Mesenteric fat pad (tissue), 1 donor: ENCODE results near the gene ABCA13. TPM values are rescaled to one million over a fixed set of nuclear protein-coding genes. Genes with fewer than 3 reads are reported as not detected.

Experiments used
- DNase-seq: peaks from one replicate; pipeline ENCODE4 v3.0.0-alpha.2; 2020; ENCODE audit warnings: low spot score
- total RNA-seq: library from RNA; stranded (reverse); fragmentation: NEBNext Ultra II Directional; extraction: Animal tissue kit (Norgen Biotek cat#: 25700); gene quantifications from one replicate; pipeline ENCODE4 v1.2.1, GENCODE V29; 2021
- donor health status: DM: yes; HTN: yes; CAD: no.

ABCA13 gene
- total RNA-seq, 1 donor from 2014 or later = 0.67 TPM

DNA sequence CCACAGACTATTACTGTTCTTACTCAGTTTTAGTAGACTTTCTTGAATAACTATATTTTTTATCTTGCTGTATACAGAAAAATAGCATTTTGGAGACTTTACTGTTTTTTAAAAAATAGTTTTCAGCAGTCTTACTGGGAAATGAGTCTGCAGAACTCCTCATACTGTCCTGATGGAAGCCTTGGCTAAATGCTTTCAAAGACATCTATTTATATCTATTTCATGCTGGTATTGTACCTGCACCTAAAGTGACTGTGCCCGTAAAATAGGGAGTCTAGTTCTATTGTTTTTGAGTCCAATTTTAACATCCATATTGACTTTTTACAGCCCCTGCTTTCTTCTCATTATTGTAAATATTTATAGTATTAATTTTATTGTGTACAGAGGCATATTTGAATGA is 464.5 kb downstream of the ABCA13 start:
- no peak for DNase-seq

DNA sequence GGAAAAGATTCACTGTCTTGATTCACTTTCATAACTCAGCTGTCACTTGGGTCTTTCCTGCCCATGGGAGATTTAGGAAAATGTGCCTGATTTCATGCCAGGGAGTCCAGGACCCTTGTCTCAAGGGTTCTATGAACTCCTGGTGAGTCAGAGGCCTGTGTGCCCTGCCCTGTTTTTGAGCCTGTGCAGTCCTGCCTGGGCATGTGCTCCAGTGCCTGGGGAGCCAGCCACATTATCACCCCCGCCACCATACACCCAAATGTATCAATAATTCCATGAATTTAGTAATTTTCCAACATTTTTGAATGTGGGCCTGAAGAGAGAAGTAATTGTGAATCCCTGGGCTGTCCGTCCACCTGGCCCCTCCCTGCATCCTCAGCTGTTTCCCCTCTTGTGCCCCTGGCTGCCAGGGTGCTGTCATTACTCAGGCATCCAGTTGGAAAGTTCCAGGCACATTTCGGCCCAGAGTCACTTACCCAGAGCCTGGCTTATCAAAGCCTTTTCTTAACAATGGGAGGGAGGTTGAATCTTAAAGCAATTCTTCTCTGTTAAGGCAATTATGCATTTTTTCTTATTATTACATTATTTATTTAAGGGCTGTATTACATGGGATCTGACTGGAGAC is 465.2 kb downstream of the ABCA13 start:
- DNase-seq = no peak

DNA sequence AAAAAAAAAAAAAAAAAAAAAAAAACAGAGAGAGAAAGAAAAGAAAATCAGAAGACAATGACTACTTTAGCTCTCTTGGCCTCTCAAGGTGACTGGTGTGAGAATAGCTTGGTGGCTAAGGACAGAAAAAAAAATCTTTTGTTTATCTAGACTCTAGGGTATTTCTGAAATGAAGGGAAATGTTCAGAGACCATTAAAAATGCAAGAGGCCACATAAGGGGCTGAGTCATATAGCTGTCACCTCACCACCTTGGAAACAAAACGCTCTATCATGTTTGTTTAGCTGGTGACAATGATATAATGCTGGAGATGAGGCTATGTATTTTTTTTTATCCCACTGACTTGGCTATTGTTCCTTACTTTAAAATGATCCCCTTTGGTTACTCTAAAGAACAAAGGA is 466.1 kb downstream of the ABCA13 start:
- no peak for DNase-seq

DNA sequence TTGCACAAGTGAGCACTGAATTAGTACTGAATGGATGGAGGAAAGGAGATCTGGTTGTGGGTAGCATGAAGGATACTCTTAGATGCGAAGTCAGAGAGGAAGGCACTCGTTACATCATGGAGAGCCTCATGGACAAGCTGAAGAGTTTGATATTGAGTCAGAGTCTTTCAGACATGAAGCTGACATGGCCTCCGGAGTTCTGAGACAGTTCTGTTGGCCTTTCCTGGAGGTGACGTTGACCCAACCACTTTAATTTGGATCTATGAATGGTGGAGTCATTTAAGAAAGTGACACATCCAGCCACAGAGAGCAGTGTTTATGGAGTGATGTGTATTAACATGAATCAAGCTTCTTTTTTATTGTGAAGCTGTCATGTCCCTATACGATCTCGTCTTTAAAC is 466.8 kb downstream of the ABCA13 start:
- no peak for DNase-seq

DNA sequence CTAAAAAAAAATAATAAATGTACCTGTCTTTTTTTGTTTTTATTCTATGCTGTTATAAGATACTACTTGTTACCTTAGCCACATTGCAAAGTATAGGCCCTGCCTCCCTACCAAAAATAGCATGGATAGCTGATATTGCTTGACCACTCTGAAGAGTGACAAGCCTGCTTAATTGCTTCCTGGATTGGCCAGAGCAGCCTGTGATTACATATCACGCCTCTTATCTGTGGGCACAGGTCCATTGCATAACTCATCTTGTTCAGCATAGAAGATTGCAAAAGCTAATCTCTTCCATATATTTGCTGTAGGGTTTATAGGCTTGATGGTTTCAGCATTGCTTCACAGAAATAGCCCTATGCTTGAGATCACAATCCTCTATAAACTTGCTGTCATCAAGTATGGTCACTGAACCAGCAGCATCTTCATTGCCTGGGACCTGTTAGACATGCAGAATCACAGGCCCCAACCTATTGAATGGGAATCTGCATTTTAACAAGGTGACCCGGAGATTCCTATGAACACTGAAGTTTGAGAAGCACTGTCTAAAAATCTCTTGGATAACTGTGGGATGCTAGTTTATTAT is 472.3 kb downstream of the ABCA13 start:
- DNase-seq = no peak

DNA sequence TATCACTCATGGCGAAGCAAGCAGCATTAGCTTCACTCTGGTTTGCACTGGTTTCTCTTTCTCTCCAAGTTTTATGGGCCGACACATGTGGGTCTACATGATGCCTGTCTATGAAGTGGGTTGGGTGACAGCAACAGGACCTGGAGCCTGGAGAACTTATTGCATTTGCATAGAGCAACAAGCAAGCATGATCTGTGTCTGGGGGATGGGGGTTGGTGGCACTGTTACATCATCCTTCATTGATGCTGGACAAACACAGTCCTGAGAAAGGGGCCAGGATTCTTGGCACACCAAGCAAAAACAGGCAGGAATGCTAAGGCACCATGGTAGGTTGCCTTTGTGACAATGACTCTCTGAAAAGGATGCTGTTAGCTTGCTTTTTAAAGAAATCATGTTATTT is 486.9 kb downstream of the ABCA13 start:
- DNase-seq = no peak

DNA sequence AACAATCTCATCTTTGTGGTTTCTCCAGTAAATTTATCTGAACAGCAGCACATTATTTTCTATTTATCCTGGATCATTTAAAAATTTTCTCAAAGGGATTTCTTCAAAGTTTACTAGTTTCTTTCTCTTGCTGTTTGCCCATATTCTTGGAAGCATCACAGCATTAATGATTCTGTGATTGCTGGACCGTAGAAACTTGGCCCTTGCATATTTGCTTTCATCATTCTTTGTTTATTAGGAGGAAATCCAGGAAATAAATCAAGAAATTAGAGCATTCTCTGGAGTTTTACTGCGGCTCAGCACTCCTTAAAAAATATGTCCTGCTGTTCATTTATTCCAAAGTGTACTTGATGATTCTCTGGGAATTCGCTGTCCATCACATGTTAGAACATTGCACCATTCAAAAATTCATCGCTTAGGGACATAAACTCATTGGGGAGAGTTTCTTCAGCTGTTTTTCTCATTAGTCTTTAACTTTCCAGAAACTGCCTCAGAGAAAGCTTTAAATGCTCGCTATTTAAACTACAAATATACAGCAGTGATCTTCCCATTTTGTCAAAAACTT is 489.1 kb downstream of the ABCA13 start:
- no peak for DNase-seq

DNA sequence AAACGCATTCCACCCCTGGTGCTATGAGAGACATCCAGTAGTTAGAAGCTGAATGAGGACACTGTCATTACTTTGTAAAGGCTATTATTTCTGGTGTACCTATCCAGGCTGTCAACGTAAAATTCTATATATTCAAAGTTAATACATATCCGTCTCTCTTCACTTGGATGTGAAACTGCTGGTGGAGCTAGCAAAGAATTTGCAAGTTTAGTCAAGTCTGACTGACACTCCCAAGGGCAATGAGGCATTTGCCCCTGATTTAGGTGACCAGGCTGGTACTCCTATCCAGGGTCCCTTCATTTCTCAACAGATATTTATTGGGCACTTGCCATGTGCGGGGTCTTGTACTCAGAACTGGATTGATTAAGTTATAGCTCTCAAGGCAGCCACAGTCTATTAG is 493.0 kb downstream of the ABCA13 start:
- DNase-seq = no peak

DNA sequence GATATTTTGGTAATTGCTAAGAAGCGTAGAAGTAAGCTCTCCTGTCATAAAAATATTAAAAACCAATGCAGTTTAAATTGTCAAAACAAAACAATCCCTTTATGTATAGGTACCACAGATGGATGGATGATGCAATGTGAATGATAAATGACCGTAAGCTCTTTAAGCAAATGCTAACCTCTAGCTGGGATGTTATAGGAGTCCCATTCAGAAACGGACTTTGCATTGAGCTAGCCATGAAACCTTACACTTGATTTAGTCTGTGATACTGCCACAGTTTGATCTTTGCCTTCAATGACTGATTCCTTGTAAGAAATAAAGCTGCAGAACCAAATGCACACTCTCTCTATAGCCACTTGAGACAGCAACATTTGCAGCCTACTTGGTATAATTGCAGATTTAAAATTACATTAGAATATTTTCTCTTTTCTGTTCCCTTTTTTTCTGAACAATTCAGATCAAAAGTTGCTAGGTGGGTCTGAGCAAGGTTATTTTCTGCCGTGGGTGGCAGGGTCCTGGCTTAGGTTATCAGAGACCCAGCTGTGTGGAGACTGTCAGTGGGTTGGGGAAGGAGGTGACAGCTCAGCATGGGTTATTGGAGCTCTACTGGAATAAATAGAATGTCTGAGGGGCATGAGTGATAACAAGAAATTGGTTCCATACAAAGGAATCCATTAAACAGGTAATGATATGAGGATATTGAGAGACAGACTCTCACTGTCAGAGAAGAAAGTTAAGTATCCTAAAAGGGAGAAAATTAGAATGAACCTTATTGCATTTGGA is 494.3 kb downstream of the ABCA13 start:
- DNase-seq = no peak

DNA sequence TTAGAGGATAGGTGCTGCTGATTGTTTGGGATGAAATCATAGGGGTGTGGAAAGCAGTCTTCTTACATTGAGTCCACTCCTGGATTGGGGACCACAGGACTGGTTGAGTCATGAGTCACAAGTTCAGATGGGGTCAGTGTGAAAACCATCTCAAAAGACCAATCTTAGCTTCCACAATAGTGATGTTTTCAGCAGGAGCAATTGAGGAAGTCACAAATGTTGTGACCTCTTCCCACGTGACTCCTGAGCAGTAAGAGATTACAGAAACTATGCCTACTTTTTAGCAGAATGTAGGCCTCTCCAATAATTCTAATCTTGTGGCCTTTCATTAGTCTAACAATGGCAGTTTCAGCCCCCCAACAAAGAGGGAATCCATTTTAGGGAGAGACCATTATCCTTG is 496.1 kb downstream of the ABCA13 start:
- DNase-seq = no peak

DNA sequence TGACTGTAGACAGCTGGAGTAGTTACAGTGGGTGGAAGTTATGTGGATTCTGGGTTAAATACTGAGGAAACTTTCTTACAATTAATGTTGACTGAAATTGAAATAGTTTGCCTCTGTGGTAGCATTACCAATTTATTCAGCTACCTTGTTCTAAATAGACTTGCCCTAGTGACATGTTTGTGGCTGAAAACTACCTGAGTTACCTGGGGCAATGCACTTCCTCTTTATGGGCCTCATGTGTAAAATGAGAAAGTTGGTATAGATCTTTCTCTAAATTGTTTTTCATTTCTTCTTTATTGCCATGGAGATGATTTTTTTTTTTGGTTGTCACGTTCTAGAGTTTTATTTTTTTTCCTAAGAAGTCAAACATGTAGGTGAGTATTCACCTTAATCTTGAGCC is 500.4 kb downstream of the ABCA13 start:
- no peak for DNase-seq

DNA sequence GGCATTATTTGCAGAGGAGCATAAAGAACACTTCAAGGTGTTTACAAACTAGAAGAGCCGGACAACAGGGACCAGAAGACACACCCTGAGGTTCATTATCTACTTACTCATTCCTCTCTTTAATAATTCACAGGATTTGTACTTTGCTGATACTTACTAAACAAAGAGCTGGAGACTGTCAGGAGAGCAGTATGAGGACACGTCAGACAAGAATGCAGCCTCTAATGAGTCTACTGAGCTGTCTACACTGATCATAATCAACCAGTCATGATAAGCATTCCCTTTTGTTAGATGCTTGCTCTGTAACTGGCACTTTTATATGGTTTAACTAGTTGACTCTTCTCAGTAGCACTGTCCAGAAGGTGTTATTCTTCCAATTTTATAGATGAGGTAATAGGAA is 509.7 kb downstream of the ABCA13 start:
- no peak for DNase-seq

DNA sequence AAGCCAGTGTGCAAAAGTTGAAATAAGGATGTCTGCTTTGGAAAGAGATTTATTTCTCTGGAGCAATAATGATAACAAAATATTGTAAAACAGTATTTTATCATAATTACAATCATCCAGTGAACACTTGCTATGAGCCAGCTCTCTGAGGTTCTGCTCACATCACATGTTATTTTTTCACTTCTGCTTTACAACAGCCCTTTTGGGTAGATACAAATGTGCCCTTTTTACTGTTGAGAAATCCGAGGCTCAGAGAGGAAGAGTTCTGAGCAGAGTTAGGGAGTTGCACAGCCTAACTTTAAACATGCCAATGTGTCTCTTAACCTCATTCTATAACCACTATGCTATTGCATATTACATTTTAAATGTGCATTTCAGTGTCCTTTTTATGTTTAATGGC is 520.5 kb downstream of the ABCA13 start:
- no peak for DNase-seq

Other genes starting within 250 kb of the ABCA13 start
- 0.58 TPM for gene PKD1L1, start 223.0 kb upstream of the ABCA13 start, total RNA-seq
- gene HUS1, start 191.8 kb upstream of the ABCA13 start, total RNA-seq = 35.8 TPM
- gene SUN3, start 142.4 kb upstream of the ABCA13 start, total RNA-seq = not detected
- gene C7orf57, start 135.9 kb upstream of the ABCA13 start, total RNA-seq = not detected
- 68.9 TPM for gene UPP1, start 82.2 kb upstream of the ABCA13 start, total RNA-seq